GM13976 (cell line): ENCODE measurements around the gene ZBED2.
A peak's percentile ranks its signal among the peaks of the same experiment; 100 is the strongest.
"Not testable (repeated sequence)": the region's sequence is repeated elsewhere in the genome, so short reads cannot be mapped to it uniquely, and the experiment has no call there.

Experiments used
- DNase-seq: peaks from one replicate; pipeline ENCODE4 v3.0.0; 2012; ENCODE audit warnings: low spot score
- CTCF ChIP-seq: IDR thresholded peaks from 2 replicates; pipeline ENCODE4 v1.5.1; 2012; ENCODE audit warnings: borderline replicate concordance, mild to moderate bottlenecking; ENCODE audit not compliant: insufficient read depth; ENCODE audit errors: extremely low read depth, missing control alignments, control extremely low read depth
- in situ Hi-C: fragments of 300-500 bp; cut with MboI; formaldehyde crosslinking; loops from one replicate; pipeline ENCODE4 v1.12.0; 2022; ENCODE audit warnings: low sequenced_read_pairs, mixed read lengths, inconsistent platforms; ENCODE audit not compliant: unreplicated experiment

Gene ZBED2

GRCh38 chr3:111595232-111595631 lies at the start of gene ZBED2:
ZBED2 (minus strand) TSS chr3:111595346; CDS start chr3:111594201, 1,145 bp downstream.
- in situ Hi-C loops: no loop called here
- peak; percentile 23 for DNase-seq
- no peak for TF ChIP-seq CTCF

- in situ Hi-C loops: no loop called here
- no peak for DNase-seq
- no peak for TF ChIP-seq CTCF
Observed at GRCh38 chr3:111639316-111639715, 44.2 kb upstream of the ZBED2 start.

GRCh38 chr3:111636366-111636885 lies 41.3 kb upstream of the ZBED2 start:
- TF ChIP-seq CTCF: no peak
- in situ Hi-C loops: no loop called here
- no peak for DNase-seq

GRCh38 chr3:111635403-111635802 lies 40.3 kb upstream of the ZBED2 start:
- in situ Hi-C loops: no loop called here
- no peak for DNase-seq
- no peak for TF ChIP-seq CTCF

GRCh38 chr3:111630638-111631037 lies 35.5 kb upstream of the ZBED2 start:
- DNase-seq, in situ Hi-C loops: not testable (repeated sequence)

GRCh38 chr3:111629018-111629417 lies 33.9 kb upstream of the ZBED2 start:
- DNase-seq, in situ Hi-C loops: not testable (repeated sequence)

GRCh38 chr3:111627092-111627491 lies 31.9 kb upstream of the ZBED2 start:
- in situ Hi-C loops: no loop called here
- no peak for TF ChIP-seq CTCF

GRCh38 chr3:111621535-111621934 lies 26.4 kb upstream of the ZBED2 start:
- in situ Hi-C loops: no loop called here
- peak; percentile 21 for TF ChIP-seq CTCF

More at GRCh38 chr3:111627092-111627491, 31.9 kb upstream of the ZBED2 start:
- DNase-seq: no peak

More at GRCh38 chr3:111621535-111621934, 26.4 kb upstream of the ZBED2 start:
- no peak for DNase-seq
